Lung (tissue), 12 donors: ENCODE results near the gene AGMO. TPM values are rescaled to one million over a fixed set of nuclear protein-coding genes. Genes with fewer than 3 reads are reported as not detected.
A peak's percentile ranks its signal among the peaks of the same experiment; 100 is the strongest.

Experiments used
- ATAC-seq: fragments of 200-7000 bp; cut with Tn5 transposase; one replicate; pipeline ENCODE4 v1.9.1; 2020; ENCODE audit warnings: moderate number of reproducible peaks; ENCODE audit not compliant: insufficient read depth, low FRiP score
- DNase-seq, 3 donors: peaks; one replicate each; pipeline ENCODE4 v3.0.0-alpha.2; 2013 to 2017
- H3K27ac ChIP-seq, 2 donors: one replicate each; pipeline ENCODE4 v1.5.1; 2013; ENCODE audit warnings: mild to moderate bottlenecking in 2 of 2, moderate library complexity in 2 of 2, control low read depth in 1 of 2, inconsistent platforms in 1 of 2, low read depth in 1 of 2, low read length in 1 of 2
- H3K27me3 ChIP-seq, 3 donors: one replicate each; pipeline ENCODE4 v1.5.1; 2013; ENCODE audit warnings: low read length in 2 of 3; ENCODE audit not compliant: control insufficient read depth in 3 of 3, insufficient read depth in 3 of 3
- H3K36me3 ChIP-seq, 4 donors: one replicate each; pipeline ENCODE4 v1.5.1; 2013; ENCODE audit warnings: low read length in 4 of 4, mild to moderate bottlenecking in 1 of 4, moderate library complexity in 1 of 4; ENCODE audit not compliant: control insufficient read depth in 4 of 4, insufficient read depth in 4 of 4
- H3K4me1 ChIP-seq, 5 donors: one replicate each; pipeline ENCODE4 v1.5.1; 2013; ENCODE audit warnings: low read length in 5 of 5, mild to moderate bottlenecking in 2 of 5, moderate library complexity in 1 of 5; ENCODE audit not compliant: control insufficient read depth in 5 of 5, insufficient read depth in 5 of 5
- H3K4me3 ChIP-seq: one replicate; pipeline ENCODE4 v1.5.1; 2013; ENCODE audit warnings: mild to moderate bottlenecking, control low read depth, moderate library complexity
- H3K9ac ChIP-seq, 2 donors: one replicate each; pipeline ENCODE4 v1.5.1; 2013; ENCODE audit warnings: low read length in 2 of 2, control low read depth in 1 of 2; ENCODE audit not compliant: insufficient read depth in 1 of 2
- H3K9me3 ChIP-seq, 4 donors: one replicate each; pipeline ENCODE4 v1.5.1; 2013; ENCODE audit warnings: low read length in 3 of 4, mild to moderate bottlenecking in 1 of 4, moderate library complexity in 1 of 4; ENCODE audit not compliant: control insufficient read depth in 4 of 4, insufficient read depth in 3 of 4
- CTCF ChIP-seq: IDR thresholded peaks from 2 replicates; pipeline ENCODE4 v1.5.1; 2012; ENCODE audit warnings: mild to moderate bottlenecking; ENCODE audit errors: control extremely low read depth, extremely low read depth
- WGBS, 2 donors: extraction: QIAGEN DNeasy Blood & Tissue Kit; methylation state at CpG; one replicate each; pipeline ENCODE4 v1.1.7; 2013; 5-methylcytosine and 5-hydroxymethylcytosine counted together
- polyA plus RNA-seq, 2 donors: library from polyadenylated mRNA; stranded (reverse); fragments of 200-250 nt; gene quantifications; one replicate each; pipeline ENCODE4 v1.2.1, GENCODE V29; 2013
- total RNA-seq, 2 donors: library from RNA; depleted of rRNA in 1 of 2; stranded (reverse); fragments of >200 nt in 1 of 2; gene quantifications; one replicate each; pipeline ENCODE4 v1.2.1, GENCODE V29; 2014 to 2021
- donor health status: control.
- donor health status: control.
- donor health status: Bipolar disorder and iron deficiency.
- donor health status: healthy.
- donor health status: DM: yes; HTN: yes; CAD: no.

The AGMO gene
- total and polyA plus RNA-seq, 4 donors: 0.03 to 0.74 (median 0.11) TPM

- Histone ChIP-seq H3K9ac (no peak overlapping the region), H3K36me3 (no peaks in the 10 kb centered on the region), H3K4me3 (no peak overlapping the region), H3K27ac (no peak overlapping the region), H3K27me3 (no peaks in the 10 kb centered on the region), H3K9me3 (no peaks in the 10 kb centered on the region), H3K4me1 (peaks cover 0 to 18% (median 8%) of the 10 kb centered on the region in 5 donors)
- no peak for TF ChIP-seq CTCF
- DNase-seq (no peak), ATAC-seq (no peak)
- WGBS, 2 donors: 78 to 83% methylated on average over 2 of the region's 2 CpGs
Measured at GRCh38 chr7:15462721-15463389, 99.0 kb downstream of the AGMO start.

- no peak for TF ChIP-seq CTCF
- H3K4me1 ChIP-seq: peaks cover 0 to 18% (median 8%) of the 10 kb centered on the region in 5 donors
- 58 to 65% methylated on average over 3 of the region's 3 CpGs for WGBS, 2 donors
- no peaks in the 10 kb centered on the region for H3K27me3 ChIP-seq
- H3K36me3 ChIP-seq: no peaks in the 10 kb centered on the region
- no peak for ATAC-seq
- no peak overlapping the region for H3K4me3 ChIP-seq
- H3K9ac ChIP-seq: no peak overlapping the region
- no peaks in the 10 kb centered on the region for H3K9me3 ChIP-seq
- no peak overlapping the region for H3K27ac ChIP-seq
- peak in 2 of 3 donors; percentile 24 to 63 for DNase-seq
Measured at GRCh38 chr7:15461576-15461975, 100.2 kb downstream of the AGMO start.

- WGBS, 2 donors: 54 to 72% methylated on average over 6 of the region's 6 CpGs
- Histone ChIP-seq H3K9ac (no peak overlapping the region), H3K36me3 (no peaks in the 10 kb centered on the region), H3K4me1 (peaks cover 0 to 9% (median 4%) of the 10 kb centered on the region in 5 donors), H3K27ac (no peak overlapping the region), H3K27me3 (no peaks in the 10 kb centered on the region), H3K9me3 (no peaks in the 10 kb centered on the region), H3K4me3 (no peak overlapping the region)
- TF ChIP-seq CTCF: no peak
- DNase-seq: no peak
- no peak for ATAC-seq
Measured at GRCh38 chr7:15459018-15459615, 102.7 kb downstream of the AGMO start.
